Measurements from ENCODE around the gene SLA2.
"Not testable (repeated sequence)": the region's sequence is repeated elsewhere in the genome, so short reads cannot be mapped to it uniquely, and the experiment has no call there.

SLA2 gene

GRCh38 chr20:36632147-36632486, 13.9 kb downstream of the SLA2 start:
- peaks cover 100% of the 10 kb centered on the region for H3K36me3 Mint-ChIP-seq
- H3K4me3 Mint-ChIP-seq: no peak overlapping the region
- no peaks in the 10 kb centered on the region for H3K9me3 Mint-ChIP-seq
- H3K27ac Mint-ChIP-seq: peak overlapping the region; percentile 88
- H3K4me1 Mint-ChIP-seq: peaks cover 62% of the 10 kb centered on the region
- no peak for ATAC-seq
- DNase-seq (ENCODE audit: low spot score in 2 of 2): no peak

GRCh38 chr20:36631646-36632045, 14.3 kb downstream of the SLA2 start:
- peak overlapping the region; percentile 88 for H3K27ac Mint-ChIP-seq
- H3K9me3 Mint-ChIP-seq: no peaks in the 10 kb centered on the region
- no peak for ATAC-seq
- peaks cover 67% of the 10 kb centered on the region for H3K4me1 Mint-ChIP-seq
- no peak overlapping the region for H3K4me3 Mint-ChIP-seq
- peaks cover 100% of the 10 kb centered on the region for H3K36me3 Mint-ChIP-seq
- DNase-seq (ENCODE audit: low spot score in 2 of 2): no peak

- peak; percentile 28 to 71 for DNase-seq (ENCODE audit: low spot score in 2 of 2)
- peak overlapping the region; percentile 96 for H3K27ac Mint-ChIP-seq
- peak overlapping the region; percentile 70 for H3K4me3 Mint-ChIP-seq
- peak; percentile 83 for ATAC-seq
- peaks cover 100% of the 10 kb centered on the region for H3K36me3 Mint-ChIP-seq
- no peaks in the 10 kb centered on the region for H3K9me3 Mint-ChIP-seq
- peaks cover 69% of the 10 kb centered on the region for H3K4me1 Mint-ChIP-seq
These were observed 16.0 kb downstream of the SLA2 start for GRCh38 chr20:36629719-36630681.

GRCh38 chr20:36628076-36628475, 17.9 kb downstream of the SLA2 start:
- no peaks in the 10 kb centered on the region for H3K9me3 Mint-ChIP-seq
- H3K4me1 Mint-ChIP-seq: peaks cover 72% of the 10 kb centered on the region
- H3K36me3 Mint-ChIP-seq: peaks cover 100% of the 10 kb centered on the region
- peak overlapping the region; percentile 17 for H3K27ac Mint-ChIP-seq
- DNase-seq (ENCODE audit: low spot score in 2 of 2) (peak in 1 of 2 donors; percentile 65), ATAC-seq (peak; percentile 91)
- H3K4me3 Mint-ChIP-seq: no peak overlapping the region

GRCh38 chr20:36624944-36625324, 21.1 kb downstream of the SLA2 start:
- no peak for ATAC-seq
- no peak overlapping the region for H3K4me3 Mint-ChIP-seq
- no peak for DNase-seq (ENCODE audit: low spot score in 2 of 2)
- H3K36me3 Mint-ChIP-seq: peaks cover 100% of the 10 kb centered on the region
- H3K9me3 Mint-ChIP-seq: no peaks in the 10 kb centered on the region
- peaks cover 58% of the 10 kb centered on the region for H3K4me1 Mint-ChIP-seq
- peak overlapping the region; percentile 78 for H3K27ac Mint-ChIP-seq

- Mint-ChIP-seq H3K27ac (peak overlapping the region; percentile 78), H3K9me3 (no peaks in the 10 kb centered on the region), H3K36me3 (peaks cover 100% of the 10 kb centered on the region), H3K4me3 (no peak overlapping the region), H3K4me1 (peaks cover 52% of the 10 kb centered on the region)
- DNase-seq (ENCODE audit: low spot score in 2 of 2) (no peak), ATAC-seq (no peak)
These were observed 21.7 kb downstream of the SLA2 start for GRCh38 chr20:36624068-36624943.

GRCh38 chr20:36623444-36623843, 22.6 kb downstream of the SLA2 start:
- H3K36me3 Mint-ChIP-seq: peaks cover 100% of the 10 kb centered on the region
- no peaks in the 10 kb centered on the region for H3K9me3 Mint-ChIP-seq
- H3K27ac Mint-ChIP-seq: peak overlapping the region; percentile 78
- DNase-seq (ENCODE audit: low spot score in 2 of 2) (no peak), ATAC-seq (no peak)
- H3K4me3 Mint-ChIP-seq: no peak overlapping the region
- peaks cover 45% of the 10 kb centered on the region for H3K4me1 Mint-ChIP-seq

- H3K36me3 Mint-ChIP-seq: peaks cover 98% of the 10 kb centered on the region
- peaks cover 27% of the 10 kb centered on the region for H3K4me1 Mint-ChIP-seq
- ATAC-seq: no peak
- H3K27ac Mint-ChIP-seq: peak overlapping the region; percentile 29
- H3K4me3 Mint-ChIP-seq: no peak overlapping the region
- no peaks in the 10 kb centered on the region for H3K9me3 Mint-ChIP-seq
- no peak for DNase-seq (ENCODE audit: low spot score in 2 of 2)
These were observed 25.1 kb downstream of the SLA2 start for GRCh38 chr20:36620917-36621316.

- peak; percentile 40 for ATAC-seq
- peak overlapping the region; percentile 83 for H3K27ac Mint-ChIP-seq
- H3K36me3 Mint-ChIP-seq: peaks cover 98% of the 10 kb centered on the region
- H3K9me3 Mint-ChIP-seq: no peaks in the 10 kb centered on the region
- peaks cover 26% of the 10 kb centered on the region for H3K4me1 Mint-ChIP-seq
- no peak overlapping the region for H3K4me3 Mint-ChIP-seq
- DNase-seq (ENCODE audit: low spot score in 2 of 2): no peak
These were observed 31.0 kb downstream of the SLA2 start for GRCh38 chr20:36614781-36615557.

GRCh38 chr20:36613974-36614373, 32.0 kb downstream of the SLA2 start:
- DNase-seq (ENCODE audit: low spot score in 2 of 2) (no peak), ATAC-seq (no peak)
- Mint-ChIP-seq H3K4me1 (peaks cover 33% of the 10 kb centered on the region), H3K4me3 (no peak overlapping the region), H3K36me3 (peaks cover 98% of the 10 kb centered on the region), H3K27ac (peak overlapping the region; percentile 83), H3K9me3 (no peaks in the 10 kb centered on the region)

GRCh38 chr20:36611625-36612024, 34.4 kb downstream of the SLA2 start:
- H3K4me3 Mint-ChIP-seq: no peak overlapping the region
- peaks cover 49% of the 10 kb centered on the region for H3K4me1 Mint-ChIP-seq
- DNase-seq (ENCODE audit: low spot score in 2 of 2): no peak
- H3K9me3 Mint-ChIP-seq: no peaks in the 10 kb centered on the region
- peak overlapping the region; percentile 65 for H3K27ac Mint-ChIP-seq
- peaks cover 100% of the 10 kb centered on the region for H3K36me3 Mint-ChIP-seq
- no peak for ATAC-seq

GRCh38 chr20:36608388-36608728, 37.6 kb downstream of the SLA2 start:
- H3K4me3 Mint-ChIP-seq; ATAC-seq; DNase-seq (ENCODE audit: low spot score in 2 of 2); H3K9me3 Mint-ChIP-seq: not testable (repeated sequence)
- peaks cover 52% of the 10 kb centered on the region for H3K4me1 Mint-ChIP-seq
- peak overlapping the region; percentile 94 for H3K27ac Mint-ChIP-seq
- peaks cover 86% of the 10 kb centered on the region for H3K36me3 Mint-ChIP-seq

- H3K4me1 Mint-ChIP-seq: peaks cover 47% of the 10 kb centered on the region
- no peaks in the 10 kb centered on the region for H3K9me3 Mint-ChIP-seq
- peak overlapping the region; percentile 94 for H3K4me3 Mint-ChIP-seq
- peak overlapping the region; percentile 94 for H3K27ac Mint-ChIP-seq
- no peak for ATAC-seq
- peaks cover 80% of the 10 kb centered on the region for H3K36me3 Mint-ChIP-seq
- no peak for DNase-seq (ENCODE audit: low spot score in 2 of 2)
These were observed 38.2 kb downstream of the SLA2 start for GRCh38 chr20:36607586-36608387.

Measured in stimulated activated effector memory CD8-positive, alpha-beta T cell treated with anti-CD3 and anti-CD28 coated beads, Interleukin-12 subunit alpha, Interleukin-12 subunit beta, amount 100 ng/mL, for 72 hours (primary cell).